Hepatocyte (in vitro differentiated cells): ENCODE results near the gene RSPO4. TPM values are rescaled to one million over a fixed set of nuclear protein-coding genes. Genes with fewer than 3 reads are reported as not detected.

Experiments
- DNase-seq: peaks from one replicate; pipeline ENCODE4 v3.0.0-alpha.2; 2016; ENCODE audit warnings: low spot score
- H2AFZ ChIP-seq: fragments of 200-600 bp; sonication (generic); 2 replicates; pipeline ENCODE4 v1.6.0; 2016; ENCODE audit warnings: antibody characterized with exemption, mild to moderate bottlenecking
- H3K27ac ChIP-seq: fragments of 200-600 bp; sonication (generic); 2 replicates; pipeline ENCODE4 v1.5.1; 2016; ENCODE audit warnings: mild to moderate bottlenecking
- H3K27me3 ChIP-seq: fragments of 200-600 bp; sonication (generic); 2 replicates; pipeline ENCODE4 v1.6.1; 2016
- H3K36me3 ChIP-seq: fragments of 200-600 bp; sonication (generic); replicated peaks from 2 replicates; pipeline ENCODE4 v1.5.1; 2016; ENCODE audit warnings: low read depth; ENCODE audit not compliant: insufficient read depth
- H3K4me1 ChIP-seq: fragments of 200-600 bp; sonication (generic); 2 replicates; pipeline ENCODE4 v1.5.1; 2016; ENCODE audit warnings: mild to moderate bottlenecking, moderate library complexity; ENCODE audit not compliant: insufficient read depth
- H3K4me2 ChIP-seq: fragments of 200-600 bp; sonication (generic); 2 replicates; pipeline ENCODE4 v1.6.0; 2016
- H3K4me3 ChIP-seq: fragments of 200-600 bp; sonication (generic); 2 replicates; pipeline ENCODE4 v1.5.1; 2016; ENCODE audit warnings: mild to moderate bottlenecking
- H3K79me2 ChIP-seq: fragments of 200-600 bp; sonication (generic); 2 replicates; pipeline ENCODE4 v1.6.0; 2017; ENCODE audit warnings: mild to moderate bottlenecking
- H3K9me2 ChIP-seq: fragments of 200-600 bp; sonication (generic); replicated peaks from 2 replicates; pipeline ENCODE4 v1.6.0; 2017; ENCODE audit warnings: mild to moderate bottlenecking; ENCODE audit not compliant: insufficient read depth
- H3K9me3 ChIP-seq: fragments of 200-600 bp; sonication (generic); 2 replicates; pipeline ENCODE4 v1.5.1; 2016; ENCODE audit warnings: low read depth, mild to moderate bottlenecking
- H4K20me1 ChIP-seq: fragments of 200-600 bp; sonication (generic); 2 replicates; pipeline ENCODE4 v1.6.0; 2016; ENCODE audit warnings: mild to moderate bottlenecking; ENCODE audit not compliant: insufficient read depth, poor library complexity, severe bottlenecking
- CTCF ChIP-seq: fragments of 200-600 bp; sonication (generic); IDR thresholded peaks from 2 replicates; pipeline ENCODE4 v1.5.1; 2016; ENCODE audit warnings: antibody characterized with exemption, mild to moderate bottlenecking; ENCODE audit not compliant: poor library complexity
- EZH2 ChIP-seq: fragments of 200-600 bp; sonication (generic); IDR thresholded peaks from 2 replicates; pipeline ENCODE4 v1.6.1; 2016; ENCODE audit warnings: antibody characterized with exemption, mild to moderate bottlenecking, borderline replicate concordance
- EZH2phosphoT487 ChIP-seq: fragments of 200-600 bp; sonication (generic); IDR thresholded peaks from one replicate; pipeline ENCODE4 v1.6.1; 2018; ENCODE audit warnings: antibody characterized with exemption, mild to moderate bottlenecking, low read depth, moderate library complexity; ENCODE audit not compliant: unreplicated experiment, severe bottlenecking
- WGBS: methylation state at CpG from one replicate; pipeline ENCODE4 v1.1.6; 2016; ENCODE audit warnings: low lambda C conversion rate; ENCODE audit errors: missing lambda C conversion rate; 5-methylcytosine and 5-hydroxymethylcytosine counted together
- polyA plus RNA-seq: library from polyadenylated mRNA; unstranded; fragments of >200 nt; fragmentation: Nextera tagmentation; extraction: Ambion mirVana; gene quantifications from 2 replicates; pipeline ENCODE4 v1.2.1, GENCODE V29; 2016
- total RNA-seq: library from RNA; depleted of rRNA; stranded (reverse); fragments of >200 nt; gene quantifications from 2 replicates; pipeline ENCODE4 v1.2.3, GENCODE V29; 2014

The RSPO4 gene
- total and polyA plus RNA-seq, 2 experiments from 2014 or later = 0.41 to 0.57 TPM

- Histone ChIP-seq H3K27me3 (peaks cover 9% of the 10 kb centered on the region), H4K20me1 (no peaks in the 10 kb centered on the region)
- 100% methylated on average over 1 of the region's 1 CpG for WGBS
Observed at GRCh38 chr20:957544-957943, 44.6 kb downstream of the RSPO4 start.

GRCh38 chr20:956330-956951, 45.7 kb downstream of the RSPO4 start:
- Histone ChIP-seq H3K79me2 (no peaks in the 10 kb centered on the region), H2AFZ (no peak overlapping the region)
- 12% methylated on average over 13 of the region's 13 CpGs for WGBS

More at GRCh38 chr20:957544-957943, 44.6 kb downstream of the RSPO4 start:
- no peak for DNase-seq
- Histone ChIP-seq H3K4me2 (no peak overlapping the region), H3K79me2 (no peaks in the 10 kb centered on the region), H2AFZ (no peak overlapping the region), H3K9me3 (no peaks in the 10 kb centered on the region), H3K4me3 (no peak overlapping the region), H3K27ac (no peak overlapping the region), H3K36me3 (no peaks in the 10 kb centered on the region), H3K9me2 (no peaks in the 10 kb centered on the region), H3K4me1 (no peaks in the 10 kb centered on the region)
- no peak for TF ChIP-seq EZH2
- no peak for TF ChIP-seq EZH2phosphoT487
- no peak for TF ChIP-seq CTCF

GRCh38 chr20:955656-956055, 46.5 kb downstream of the RSPO4 start:
- Histone ChIP-seq H3K27ac (no peak overlapping the region), H3K36me3 (no peaks in the 10 kb centered on the region), H3K9me2 (no peaks in the 10 kb centered on the region), H3K4me1 (no peaks in the 10 kb centered on the region), H3K9me3 (no peaks in the 10 kb centered on the region), H3K79me2 (no peaks in the 10 kb centered on the region), H3K4me3 (no peak overlapping the region), H4K20me1 (no peaks in the 10 kb centered on the region), H3K4me2 (no peak overlapping the region), H2AFZ (no peak overlapping the region), H3K27me3 (peaks cover 9% of the 10 kb centered on the region)
- 84% methylated on average over 7 of the region's 7 CpGs for WGBS
- TF ChIP-seq EZH2phosphoT487 (no peak), CTCF (no peak), EZH2 (no peak)
- DNase-seq = no peak

More at GRCh38 chr20:956330-956951, 45.7 kb downstream of the RSPO4 start:
- H3K4me2 ChIP-seq = no peak overlapping the region
- no peak overlapping the region for H3K27ac ChIP-seq
- no peaks in the 10 kb centered on the region for H3K36me3 ChIP-seq
- no peaks in the 10 kb centered on the region for H4K20me1 ChIP-seq
- TF ChIP-seq CTCF (peak; percentile 98), EZH2 (no peak)
- H3K4me1 ChIP-seq = no peaks in the 10 kb centered on the region
- H3K9me3 ChIP-seq = no peaks in the 10 kb centered on the region
- DNase-seq = peak; percentile 78
- H3K4me3 ChIP-seq = no peak overlapping the region
- peaks cover 9% of the 10 kb centered on the region for H3K27me3 ChIP-seq
- H3K9me2 ChIP-seq = no peaks in the 10 kb centered on the region
